HCT116 (cell line): Measurements from ENCODE around the gene CEP162. TPM values are rescaled to one million over a fixed set of nuclear protein-coding genes. Genes with fewer than 3 reads are reported as not detected.

Experiments
- ATAC-seq: fragments of 200-7000 bp; cut with Tn5 transposase; 2 replicates; pipeline ENCODE4 v1.9.1; 2020; ENCODE audit warnings: mild to moderate bottlenecking, moderate library complexity
- BruUV-seq: library from RNA; stranded (reverse); fragments of 400-500 nt; replicated peaks from 2 replicates; lab custom pipeline; 2021; lab: Mats Ljungman, UMichigan
- CTCF ChIA-PET: fragments of 300-600 bp; sonication (Branson Sonifier 250); formaldehyde crosslinking; loops from one replicate; lab custom pipeline; 2021; ENCODE audit warnings: antibody characterized with exemption; lab: Charles Lee
- POLR2A ChIA-PET: fragments of 300-600, 350-600 bp; sonication (Branson Sonifier 250); formaldehyde crosslinking; loops from one replicate; lab custom pipeline; 2021; ENCODE audit warnings: antibody characterized with exemption; lab: Charles Lee
- RAD21 ChIA-PET, 2 experiments: fragments of 300-600 bp; sonication (Branson Sonifier 250); formaldehyde crosslinking; loops; one replicate each; lab custom pipeline; 2023; ENCODE audit warnings: low total read pairs in 2 of 2; ENCODE audit not compliant: uncharacterized antibody in 2 of 2, unreplicated experiment in 2 of 2, low non-redundant PET in 1 of 2; lab: Charles Lee
- DNase-seq: peaks from one replicate; pipeline ENCODE4 v3.0.0-alpha.2; 2010; ENCODE audit warnings: low read depth, low spot score
- H2AFZ ChIP-seq: fragments of 200-600 bp; shearing (Covaris generic), sonication (generic); 2 replicates; pipeline ENCODE4 v1.6.1; 2017; ENCODE audit warnings: low read depth, mixed run types, mixed read lengths, antibody characterized with exemption, low read length; ENCODE audit not compliant: poor library complexity, severe bottlenecking
- H3K27ac ChIP-seq: 2 replicates; pipeline ENCODE4 v1.5.1; 2012; ENCODE audit warnings: low read depth, low read length
- H3K27me3 ChIP-seq: fragments of 200-600 bp; sonication (generic); 2 replicates; pipeline ENCODE4 v1.6.1; 2016; ENCODE audit warnings: mixed run types, low read length, mixed read lengths; ENCODE audit not compliant: insufficient read depth
- H3K36me3 ChIP-seq, 2 experiments: fragments of 200-500 bp in 1 of 2; fragments of 200-600 bp in 1 of 2; sonication (Bioruptor generic) in 1 of 2; sonication (generic) in 1 of 2; 2 replicates each; pipeline versions ENCODE4 v1.5.1 to v1.6.1; 2014 to 2016; ENCODE audit warnings: low read length in 2 of 2, inconsistent platforms in 1 of 2, mixed read lengths in 1 of 2, mixed run types in 1 of 2; ENCODE audit not compliant: insufficient read depth in 2 of 2, control insufficient read depth in 1 of 2
- H3K4me1 ChIP-seq, 2 experiments: fragments of 200-600 bp in 1 of 2; sonication (generic) in 1 of 2; 2 replicates each; pipeline versions ENCODE4 v1.5.1 to v1.6.1; 2012 to 2017; ENCODE audit warnings: low read length in 2 of 2, inconsistent platforms in 1 of 2, mild to moderate bottlenecking in 1 of 2, mixed read lengths in 1 of 2, mixed run types in 1 of 2, moderate library complexity in 1 of 2; ENCODE audit not compliant: insufficient read depth in 2 of 2, control insufficient read depth in 1 of 2
- H3K4me2 ChIP-seq: fragments of 200-600 bp; sonication (generic); 2 replicates; pipeline ENCODE4 v1.6.1; 2017; ENCODE audit warnings: mixed run types, low read length, mixed read lengths
- H3K4me3 ChIP-seq, 2 experiments: fragments of 200-600 bp in 1 of 2; sonication (generic) in 1 of 2; replicated peaks in 1 of 2; 2 replicates each; pipeline ENCODE4 v1.5.1; 2011 to 2016; ENCODE audit warnings: low read length in 2 of 2, control low read depth in 1 of 2, low read depth in 1 of 2, mild to moderate bottlenecking in 1 of 2, mixed read lengths in 1 of 2, mixed run types in 1 of 2
- H3K79me2 ChIP-seq: fragments of 200-600 bp; sonication (generic); 2 replicates; pipeline ENCODE4 v1.6.1; 2017; ENCODE audit warnings: mild to moderate bottlenecking, mixed run types, low read length, moderate library complexity, mixed read lengths; ENCODE audit not compliant: insufficient read depth
- H3K9ac ChIP-seq: fragments of 200-600 bp; sonication (generic); 2 replicates; pipeline ENCODE4 v1.6.1; 2016; ENCODE audit warnings: low read length, mixed read lengths
- H3K9me2 ChIP-seq: fragments of 200-600 bp; sonication (generic), shearing (Covaris generic); 2 replicates; pipeline ENCODE4 v1.6.1; 2017; ENCODE audit warnings: mixed run types, mild to moderate bottlenecking, moderate library complexity; ENCODE audit not compliant: insufficient read depth
- H3K9me3 ChIP-seq, 2 experiments: fragments of 200-500 bp in 1 of 2; fragments of 200-600 bp in 1 of 2; sonication (Bioruptor generic) in 1 of 2; sonication (generic) in 1 of 2; 2 replicates each; pipeline ENCODE4 v1.6.1; 2014 to 2017; ENCODE audit warnings: low read length in 2 of 2, mixed read lengths in 2 of 2, inconsistent platforms in 1 of 2, low read depth in 1 of 2, mild to moderate bottlenecking in 1 of 2, mixed run types in 1 of 2, moderate library complexity in 1 of 2; ENCODE audit not compliant: control insufficient read depth in 1 of 2, insufficient read depth in 1 of 2
- H4K20me1 ChIP-seq: fragments of 200-600 bp; sonication (generic), shearing (Covaris generic); 2 replicates; pipeline ENCODE4 v1.6.1; 2017; ENCODE audit warnings: mixed run types, mild to moderate bottlenecking, moderate library complexity; ENCODE audit not compliant: insufficient read depth
- CBX3 ChIP-seq: IDR thresholded peaks from 2 replicates; pipeline ENCODE4 v1.6.1; 2012; ENCODE audit warnings: low read depth
- EGR1 ChIP-seq: IDR thresholded peaks from 2 replicates; pipeline ENCODE4 v1.6.1; 2012; ENCODE audit warnings: low read depth
- ELF1 ChIP-seq: IDR thresholded peaks from 2 replicates; pipeline ENCODE4 v1.6.1; 2012; ENCODE audit warnings: low read depth, borderline replicate concordance
- EZH2phosphoT487 ChIP-seq: fragments of 200-600 bp; IDR thresholded peaks from 2 replicates; pipeline ENCODE4 v1.6.1; 2018; ENCODE audit warnings: antibody characterized with exemption, borderline replicate concordance
- FOSL1 ChIP-seq: IDR thresholded peaks from 2 replicates; pipeline ENCODE4 v1.6.1; 2012; ENCODE audit warnings: low read depth
- JUND ChIP-seq: IDR thresholded peaks from 2 replicates; pipeline ENCODE4 v1.6.1; 2012
- POLR2AphosphoS5 ChIP-seq: IDR thresholded peaks from 2 replicates; pipeline ENCODE4 v1.6.1; 2011; ENCODE audit warnings: mild to moderate bottlenecking, low read depth, low read length, moderate library complexity
- RAD21 ChIP-seq: IDR thresholded peaks from 2 replicates; pipeline ENCODE4 v1.6.1; 2012; ENCODE audit warnings: low read depth, mild to moderate bottlenecking
- SP1 ChIP-seq: IDR thresholded peaks from 2 replicates; pipeline ENCODE4 v1.6.1; 2012; ENCODE audit warnings: low read depth
- TCF7L2 ChIP-seq: IDR thresholded peaks from 2 replicates; pipeline ENCODE4 v1.7.0; 2011; ENCODE audit warnings: borderline replicate concordance, inconsistent platforms; ENCODE audit not compliant: insufficient read depth, insufficient read length; ENCODE audit errors: extremely low read depth
- intact Hi-C: fragments of 100-400 bp; cut with micrococcal nuclease; formaldehyde crosslinking; loops from 2 replicates; pipeline ENCODE4 v1.10.0; 2022
- total RNA-seq: library from RNA; stranded (reverse); gene quantifications from one replicate; pipeline ENCODE4 v1.2.1, GENCODE V29; 2021; ENCODE audit not compliant: unreplicated experiment
- TF ChIP-seq, protein P1 (sequence below), 3 experiments: fragments of 200-600 bp in 1 of 3; sonication (generic) in 1 of 3; IDR thresholded peaks in 2 of 3; conservative IDR thresholded peaks in 1 of 3; 2 replicates each; pipeline ENCODE4 v1.5.1; 2012 to 2017; ENCODE audit warnings: low read depth in 2 of 3, low read length in 2 of 3, antibody characterized with exemption in 1 of 3, borderline replicate concordance in 1 of 3, control low read depth in 1 of 3, mild to moderate bottlenecking in 1 of 3, mixed read lengths in 1 of 3, mixed run types in 1 of 3, moderate library complexity in 1 of 3; ENCODE audit not compliant: insufficient read depth in 1 of 3
- TF ChIP-seq, protein P2 (sequence below): IDR thresholded peaks from 2 replicates; pipeline ENCODE4 v1.6.1; 2012

Gene CEP162
- total RNA-seq, 1 experiment from 2014 or later, result 5.5 TPM

GRCh38 chr6:84260926-84261325 lies 33.5 kb upstream of the CEP162 start:
- Histone ChIP-seq H3K4me3 (no peak overlapping the region), H3K27me3 (peaks cover 41% of the 10 kb centered on the region), H2AFZ (no peak overlapping the region), H3K9ac (no peak overlapping the region), H3K27ac (no peak overlapping the region), H3K9me2 (no peaks in the 10 kb centered on the region), H3K79me2 (no peaks in the 10 kb centered on the region), H3K4me2 (no peak overlapping the region), H4K20me1 (no peaks in the 10 kb centered on the region), H3K4me1 (peaks cover 0 to 6% of the 10 kb centered on the region in 2 experiments; a peak in 1 of 4 replicates), H3K36me3 (no peaks in the 10 kb centered on the region), H3K9me3 (no peaks in the 10 kb centered on the region)
- intact Hi-C loops, result no loop called here
- ChIA-PET CTCF (no interaction called here), POLR2A (no interaction called here), RAD21 (no interaction called here)
- ATAC-seq (no peak), DNase-seq (no peak)
- TF ChIP-seq EZH2phosphoT487, result no peak
- TF ChIP-seq CBX3, result no peak
- TF ChIP-seq EGR1, result no peak
- TF ChIP-seq, protein P1, sequence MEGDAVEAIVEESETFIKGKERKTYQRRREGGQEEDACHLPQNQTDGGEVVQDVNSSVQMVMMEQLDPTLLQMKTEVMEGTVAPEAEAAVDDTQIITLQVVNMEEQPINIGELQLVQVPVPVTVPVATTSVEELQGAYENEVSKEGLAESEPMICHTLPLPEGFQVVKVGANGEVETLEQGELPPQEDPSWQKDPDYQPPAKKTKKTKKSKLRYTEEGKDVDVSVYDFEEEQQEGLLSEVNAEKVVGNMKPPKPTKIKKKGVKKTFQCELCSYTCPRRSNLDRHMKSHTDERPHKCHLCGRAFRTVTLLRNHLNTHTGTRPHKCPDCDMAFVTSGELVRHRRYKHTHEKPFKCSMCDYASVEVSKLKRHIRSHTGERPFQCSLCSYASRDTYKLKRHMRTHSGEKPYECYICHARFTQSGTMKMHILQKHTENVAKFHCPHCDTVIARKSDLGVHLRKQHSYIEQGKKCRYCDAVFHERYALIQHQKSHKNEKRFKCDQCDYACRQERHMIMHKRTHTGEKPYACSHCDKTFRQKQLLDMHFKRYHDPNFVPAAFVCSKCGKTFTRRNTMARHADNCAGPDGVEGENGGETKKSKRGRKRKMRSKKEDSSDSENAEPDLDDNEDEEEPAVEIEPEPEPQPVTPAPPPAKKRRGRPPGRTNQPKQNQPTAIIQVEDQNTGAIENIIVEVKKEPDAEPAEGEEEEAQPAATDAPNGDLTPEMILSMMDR (IDR thresholded peaks at IDR 0.05 in 2 of 3, conservative IDR thresholded peaks at IDR 0.05 in 1 of 3; ENCODE audit: borderline replicate concordance in 1 of 3, insufficient read depth in 1 of 3, low read depth in 2 of 3, low read length in 2 of 3), result no peak
- TF ChIP-seq ELF1, result no peak
- no peak for TF ChIP-seq FOSL1
- TF ChIP-seq TCF7L2, result no peak
- TF ChIP-seq SP1, result no peak
- no peak for TF ChIP-seq RAD21
- TF ChIP-seq POLR2AphosphoS5, result no peak
- TF ChIP-seq, protein P2, sequence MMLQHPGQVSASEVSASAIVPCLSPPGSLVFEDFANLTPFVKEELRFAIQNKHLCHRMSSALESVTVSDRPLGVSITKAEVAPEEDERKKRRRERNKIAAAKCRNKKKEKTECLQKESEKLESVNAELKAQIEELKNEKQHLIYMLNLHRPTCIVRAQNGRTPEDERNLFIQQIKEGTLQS, result no peak
- TF ChIP-seq JUND, result no peak
- no TSS peak for BruUV-seq
